KMS-11 (cell line): ENCODE measurements around the gene IZUMO4.
"Not testable (repeated sequence)": the region's sequence is repeated elsewhere in the genome, so short reads cannot be mapped to it uniquely, and the experiment has no call there.

Experiments used
- H2AFZ ChIP-seq: fragments of 200-600 bp; sonication (generic); 2 replicates; pipeline ENCODE4 v1.6.1; 2016; ENCODE audit warnings: antibody characterized with exemption, mixed run types, low read depth
- H3K27ac ChIP-seq: fragments of 200-600 bp; sonication (generic); 2 replicates; pipeline ENCODE4 v1.6.1; 2016; ENCODE audit warnings: mild to moderate bottlenecking, mixed run types
- H3K27me3 ChIP-seq: fragments of 200-600 bp; sonication (generic); 2 replicates; pipeline ENCODE4 v1.6.1; 2017; ENCODE audit warnings: mild to moderate bottlenecking, low read depth, mixed run types, moderate library complexity; ENCODE audit not compliant: insufficient read depth
- H3K36me3 ChIP-seq: fragments of 200-600 bp; sonication (generic); 2 replicates; pipeline ENCODE4 v1.6.1; 2017; ENCODE audit warnings: mild to moderate bottlenecking, mixed run types; ENCODE audit not compliant: insufficient read depth
- H3K4me1 ChIP-seq: fragments of 200-600 bp; sonication (generic); 2 replicates; pipeline ENCODE4 v1.6.1; 2016; ENCODE audit warnings: mild to moderate bottlenecking, low read depth, mixed run types; ENCODE audit not compliant: poor library complexity, severe bottlenecking
- H3K4me2 ChIP-seq: fragments of 200-600 bp; sonication (generic); 2 replicates; pipeline ENCODE4 v1.7.0; 2016; ENCODE audit warnings: mild to moderate bottlenecking, mixed run types
- H3K4me3 ChIP-seq: fragments of 200-600 bp; sonication (generic); IDR thresholded peaks from 2 replicates; pipeline ENCODE4 v1.6.1; 2017; ENCODE audit warnings: low read depth, low read length, mixed read lengths; ENCODE audit not compliant: insufficient read depth
- H3K79me2 ChIP-seq: fragments of 200-600 bp; sonication (generic); 2 replicates; pipeline ENCODE4 v1.6.1; 2016; ENCODE audit warnings: low read depth, mixed run types; ENCODE audit not compliant: insufficient read depth
- H3K9ac ChIP-seq: fragments of 200-600 bp; sonication (generic); 2 replicates; pipeline ENCODE4 v1.6.1; 2016; ENCODE audit warnings: mild to moderate bottlenecking, mixed run types
- H4K20me1 ChIP-seq: fragments of 200-600 bp; sonication (generic); 2 replicates; pipeline ENCODE4 v1.6.1; 2016; ENCODE audit warnings: mild to moderate bottlenecking, mixed run types; ENCODE audit not compliant: insufficient read depth
- CTCF ChIP-seq: fragments of 200-600 bp; sonication (generic); conservative IDR thresholded peaks from 2 replicates; pipeline ENCODE4 v1.6.1; 2017; ENCODE audit warnings: low read depth, mild to moderate bottlenecking, antibody characterized with exemption, low read length, moderate library complexity, mixed read lengths

IZUMO4 gene

GRCh38 chr19:2127758-2128157 lies 31.0 kb downstream of the IZUMO4 start:
- Histone ChIP-seq H4K20me1 (no peaks in the 10 kb centered on the region), H3K36me3 (no peaks in the 10 kb centered on the region), H3K79me2 (no peaks in the 10 kb centered on the region; the same call in 1 of the 2 replicates), H3K27me3 (no peaks in the 10 kb centered on the region), H3K4me3 (no peak overlapping the region), H3K27ac (no peak overlapping the region), H3K9ac (no peak overlapping the region), H2AFZ (no peak overlapping the region), H3K4me1 (no peaks in the 10 kb centered on the region), H3K4me2 (no peak overlapping the region)
- TF ChIP-seq CTCF = no peak

DNA sequence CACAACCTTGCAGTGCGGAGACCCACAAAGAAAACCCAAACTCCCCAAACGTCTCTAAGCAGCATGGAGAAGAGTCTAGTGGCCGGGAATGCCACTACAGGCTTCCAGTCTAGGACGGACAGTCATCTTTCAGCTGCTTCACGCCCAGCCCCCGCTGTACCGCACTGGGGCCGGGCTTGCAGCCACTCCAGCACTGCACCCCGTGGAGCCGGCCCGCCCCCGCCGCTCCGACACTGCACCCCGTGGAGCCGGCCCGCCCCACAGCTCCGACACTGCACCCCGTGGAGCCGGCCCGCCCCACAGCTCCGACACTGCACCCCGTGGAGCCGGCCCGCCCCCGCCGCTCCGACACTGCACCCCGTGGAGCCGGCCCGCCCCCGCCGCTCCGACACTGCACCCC lies 31.5 kb downstream of the IZUMO4 start:
- not testable (repeated sequence) for H3K9ac ChIP-seq, H3K27me3 ChIP-seq, H3K4me3 ChIP-seq, H3K4me2 ChIP-seq, H2AFZ ChIP-seq, H3K36me3 ChIP-seq, H3K79me2 ChIP-seq, H3K27ac ChIP-seq, H4K20me1 ChIP-seq, H3K4me1 ChIP-seq

GRCh38 chr19:2129022-2129421 lies 32.3 kb downstream of the IZUMO4 start:
- Histone ChIP-seq H3K36me3 (no peaks in the 10 kb centered on the region), H3K9ac (no peak overlapping the region), H2AFZ (no peak overlapping the region), H3K4me2 (no peak overlapping the region), H3K4me3 (no peak overlapping the region), H4K20me1 (no peaks in the 10 kb centered on the region), H3K4me1 (no peaks in the 10 kb centered on the region), H3K79me2 (no peaks in the 10 kb centered on the region; the same call in 1 of the 2 replicates), H3K27me3 (no peaks in the 10 kb centered on the region), H3K27ac (no peak overlapping the region)
- TF ChIP-seq CTCF = no peak

GRCh38 chr19:2129486-2129885 lies 32.8 kb downstream of the IZUMO4 start:
- Histone ChIP-seq H3K27me3 (no peaks in the 10 kb centered on the region), H3K79me2 (no peaks in the 10 kb centered on the region; the same call in 1 of the 2 replicates), H3K9ac (no peak overlapping the region), H2AFZ (no peak overlapping the region), H3K4me2 (no peak overlapping the region), H3K4me1 (no peaks in the 10 kb centered on the region), H3K27ac (no peak overlapping the region), H4K20me1 (no peaks in the 10 kb centered on the region), H3K36me3 (no peaks in the 10 kb centered on the region), H3K4me3 (no peak overlapping the region)
- no peak for TF ChIP-seq CTCF

DNA sequence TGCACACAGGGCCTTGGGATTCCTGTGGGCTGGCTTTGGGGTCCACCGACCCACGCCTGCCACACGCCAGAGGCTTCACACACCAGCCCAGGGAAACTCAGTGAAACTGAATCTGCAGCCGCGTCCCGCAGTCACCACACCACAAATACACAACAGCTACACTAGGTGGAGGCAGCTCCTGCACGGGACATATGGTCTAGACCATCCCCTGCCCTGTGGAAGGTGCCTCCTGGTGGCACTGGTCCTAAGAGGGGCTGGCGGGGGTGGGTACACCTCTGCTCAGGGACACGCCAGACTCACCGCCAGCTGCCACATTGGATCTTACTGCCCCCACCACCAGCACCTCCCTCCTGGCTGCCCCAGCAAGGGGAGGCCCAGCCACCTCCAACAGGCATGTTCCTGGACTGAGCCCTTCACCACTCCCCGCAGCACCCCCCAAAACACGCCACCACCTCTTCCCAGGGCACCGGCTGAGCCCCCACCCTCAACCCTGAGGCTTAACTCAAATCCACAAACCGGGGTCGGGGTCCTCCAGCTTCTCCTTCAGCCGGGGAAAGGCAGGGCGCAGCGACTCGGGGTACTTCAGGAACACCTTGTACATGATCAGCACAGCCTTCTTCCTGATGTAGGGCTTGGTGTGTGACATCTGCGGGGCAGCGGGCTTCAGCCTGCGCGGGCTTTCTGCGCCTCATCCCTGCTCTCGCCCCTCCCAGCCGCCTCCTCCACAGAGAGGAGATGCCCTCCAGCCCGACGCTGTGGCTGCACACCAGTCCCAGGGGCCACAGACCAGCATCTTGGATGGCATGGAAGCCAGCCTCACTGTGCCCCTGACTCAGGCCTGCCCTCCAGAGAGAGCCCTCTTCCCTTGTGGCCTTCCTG lies 33.4 kb downstream of the IZUMO4 start:
- TF ChIP-seq CTCF = no peak
- H4K20me1 ChIP-seq = no peaks in the 10 kb centered on the region
- no peaks in the 10 kb centered on the region for H3K4me1 ChIP-seq
- no peak overlapping the region for H3K4me3 ChIP-seq
- no peak overlapping the region for H3K9ac ChIP-seq
- no peaks in the 10 kb centered on the region; the same call in 1 of the 2 replicates for H3K79me2 ChIP-seq
- H2AFZ ChIP-seq = no peak overlapping the region
- H3K4me2 ChIP-seq = no peak overlapping the region
- no peaks in the 10 kb centered on the region for H3K36me3 ChIP-seq
- no peaks in the 10 kb centered on the region for H3K27me3 ChIP-seq
- H3K27ac ChIP-seq = no peak overlapping the region

- H3K4me1 ChIP-seq, H3K27me3 ChIP-seq, H4K20me1 ChIP-seq, H3K27ac ChIP-seq, H3K36me3 ChIP-seq, H2AFZ ChIP-seq, H3K4me2 ChIP-seq, H3K4me3 ChIP-seq, H3K9ac ChIP-seq, H3K79me2 ChIP-seq: not testable (repeated sequence)
Observed at GRCh38 chr19:2131012-2131975, 34.6 kb downstream of the IZUMO4 start.
